GM12873 (cell line): ENCODE data around the gene ANKRD10.

ENCODE experiments used
- TF ChIP-seq, protein P1 (sequence below): IDR thresholded peaks from 2 replicates; pipeline ENCODE4 v1.5.1; 2012; ENCODE audit warnings: low read depth, mild to moderate bottlenecking, moderate library complexity, low read length, control low read depth; ENCODE audit not compliant: insufficient read depth; ENCODE audit errors: missing control alignments

ANKRD10 gene

DNA sequence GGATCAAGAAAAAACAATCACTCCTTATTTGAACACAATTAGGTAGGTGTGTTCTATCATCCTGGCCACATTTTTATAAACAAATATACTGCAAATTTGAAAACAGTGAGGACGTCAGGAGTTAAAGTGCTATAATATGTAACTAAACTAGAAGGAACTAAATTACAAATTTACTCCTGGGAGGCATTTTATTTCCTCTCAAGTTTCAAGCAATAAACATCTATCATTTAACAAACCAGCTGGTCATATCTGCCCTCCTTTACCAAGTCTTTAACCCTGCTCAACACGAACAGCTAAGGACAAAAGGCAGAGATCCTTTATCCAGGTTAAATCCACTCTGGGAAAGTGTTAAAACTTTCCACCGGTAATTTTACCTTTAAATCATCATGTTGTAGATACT is 26.5 kb downstream of the ANKRD10 start:
- TF ChIP-seq, protein P1, sequence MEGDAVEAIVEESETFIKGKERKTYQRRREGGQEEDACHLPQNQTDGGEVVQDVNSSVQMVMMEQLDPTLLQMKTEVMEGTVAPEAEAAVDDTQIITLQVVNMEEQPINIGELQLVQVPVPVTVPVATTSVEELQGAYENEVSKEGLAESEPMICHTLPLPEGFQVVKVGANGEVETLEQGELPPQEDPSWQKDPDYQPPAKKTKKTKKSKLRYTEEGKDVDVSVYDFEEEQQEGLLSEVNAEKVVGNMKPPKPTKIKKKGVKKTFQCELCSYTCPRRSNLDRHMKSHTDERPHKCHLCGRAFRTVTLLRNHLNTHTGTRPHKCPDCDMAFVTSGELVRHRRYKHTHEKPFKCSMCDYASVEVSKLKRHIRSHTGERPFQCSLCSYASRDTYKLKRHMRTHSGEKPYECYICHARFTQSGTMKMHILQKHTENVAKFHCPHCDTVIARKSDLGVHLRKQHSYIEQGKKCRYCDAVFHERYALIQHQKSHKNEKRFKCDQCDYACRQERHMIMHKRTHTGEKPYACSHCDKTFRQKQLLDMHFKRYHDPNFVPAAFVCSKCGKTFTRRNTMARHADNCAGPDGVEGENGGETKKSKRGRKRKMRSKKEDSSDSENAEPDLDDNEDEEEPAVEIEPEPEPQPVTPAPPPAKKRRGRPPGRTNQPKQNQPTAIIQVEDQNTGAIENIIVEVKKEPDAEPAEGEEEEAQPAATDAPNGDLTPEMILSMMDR = no peak

GRCh38 chr13:110887597-110888333 is 27.1 kb downstream of the ANKRD10 start:
- TF ChIP-seq, protein P1 = no peak

GRCh38 chr13:110886870-110887596 is 27.8 kb downstream of the ANKRD10 start:
- TF ChIP-seq, protein P1 = no peak

- TF ChIP-seq, protein P1 = no peak
Measured at GRCh38 chr13:110885966-110886869, 28.7 kb downstream of the ANKRD10 start.

GRCh38 chr13:110885516-110885915 is 29.4 kb downstream of the ANKRD10 start:
- TF ChIP-seq, protein P1 = no peak

DNA sequence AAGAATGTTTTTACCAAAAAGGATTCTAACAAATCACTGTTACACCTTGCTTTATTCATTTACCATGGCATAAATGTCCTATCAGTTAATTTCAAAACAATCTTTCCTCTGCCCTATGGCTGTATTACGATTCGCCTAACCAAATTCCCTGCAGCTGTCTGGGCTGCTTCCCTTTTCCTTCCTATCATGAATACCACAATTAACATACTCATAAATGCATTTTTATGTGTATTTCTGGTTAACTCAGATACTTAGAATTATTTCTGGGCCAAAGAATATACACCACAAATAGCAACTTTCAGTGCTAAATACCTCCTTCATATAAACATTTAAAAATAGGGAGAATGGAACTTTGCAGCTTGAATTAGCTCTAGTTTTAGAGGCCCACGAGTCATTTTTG is 30.4 kb downstream of the ANKRD10 start:
- TF ChIP-seq, protein P1 = no peak

DNA sequence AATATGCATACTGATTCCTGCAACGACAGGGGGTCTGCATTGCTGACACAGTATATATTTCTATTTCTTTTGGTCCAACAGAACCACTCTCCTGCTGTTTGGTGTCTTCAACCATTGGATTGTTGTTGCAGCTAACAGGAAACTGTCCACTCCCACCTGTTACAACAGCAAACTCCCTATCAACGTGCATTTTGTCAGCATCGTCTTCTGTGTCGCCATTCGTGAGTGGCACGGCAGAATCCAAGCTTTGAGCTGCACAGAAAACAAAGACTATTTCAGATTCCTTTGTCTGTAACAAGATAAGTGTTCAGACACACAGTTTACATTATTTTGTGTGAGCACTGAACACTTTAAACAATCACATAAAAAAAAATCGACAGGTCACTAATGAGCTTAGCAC is 31.3 kb downstream of the ANKRD10 start:
- TF ChIP-seq, protein P1 = no peak
